ENCODE data around the gene DNAJC6.
"Not testable (repeated sequence)": the region's sequence is repeated elsewhere in the genome, so short reads cannot be mapped to it uniquely, and the experiment has no call there.

DNAJC6 gene

DNA sequence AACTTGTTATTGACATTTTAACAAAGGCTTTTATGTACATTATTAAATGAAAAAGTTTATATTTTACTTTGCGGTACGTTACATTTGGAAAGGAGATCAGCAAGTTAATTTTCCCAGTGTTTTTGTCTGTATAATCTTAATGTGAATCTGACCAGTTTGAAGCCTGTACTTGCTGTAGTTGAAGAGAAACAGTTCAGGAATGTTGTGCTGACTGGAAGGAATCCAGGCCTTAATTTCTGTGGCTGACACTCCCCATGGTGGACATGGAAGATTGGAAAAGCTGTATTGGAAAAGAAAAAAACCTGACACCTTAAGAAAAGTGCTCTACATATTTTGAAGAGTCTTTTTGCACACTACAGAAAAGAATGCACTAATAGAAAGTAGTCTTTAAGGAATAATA is 126.6 kb downstream of the DNAJC6 start:
- DNase-seq: no peak

GRCh38 chr1:65437616-65438015 is 128.3 kb downstream of the DNAJC6 start:
- DNase-seq: no peak

DNA sequence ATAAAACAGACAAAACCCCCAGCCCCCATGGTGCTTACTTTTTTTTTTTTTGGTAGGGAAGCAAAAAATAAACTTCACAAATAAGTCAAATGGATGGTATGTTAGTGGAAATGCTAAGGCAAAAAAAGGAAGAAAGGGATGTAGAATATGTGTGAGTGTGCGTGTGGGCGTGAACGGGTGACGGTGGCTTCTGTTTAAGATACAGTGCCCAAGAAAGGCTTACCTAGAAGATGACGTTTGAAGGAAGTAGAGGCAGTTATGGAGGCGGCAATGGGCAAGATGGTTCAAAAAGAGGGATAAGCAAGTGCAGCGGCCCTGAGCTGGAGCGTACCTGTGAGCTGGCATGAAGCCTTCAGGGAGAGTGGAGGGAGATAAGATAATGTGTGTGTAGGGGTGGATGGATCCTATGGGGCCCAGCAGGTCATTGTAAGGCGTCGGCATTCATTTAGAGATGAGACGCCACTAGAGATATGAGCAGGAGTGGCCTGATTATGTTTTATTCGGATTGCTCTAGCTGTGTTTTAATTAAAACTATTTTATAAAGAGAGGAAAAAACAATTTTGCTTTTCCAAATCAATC is 131.1 kb downstream of the DNAJC6 start:
- no peak for DNase-seq

- no peak for DNase-seq
Measured at GRCh38 chr1:65440915-65441314, 131.6 kb downstream of the DNAJC6 start.

DNA sequence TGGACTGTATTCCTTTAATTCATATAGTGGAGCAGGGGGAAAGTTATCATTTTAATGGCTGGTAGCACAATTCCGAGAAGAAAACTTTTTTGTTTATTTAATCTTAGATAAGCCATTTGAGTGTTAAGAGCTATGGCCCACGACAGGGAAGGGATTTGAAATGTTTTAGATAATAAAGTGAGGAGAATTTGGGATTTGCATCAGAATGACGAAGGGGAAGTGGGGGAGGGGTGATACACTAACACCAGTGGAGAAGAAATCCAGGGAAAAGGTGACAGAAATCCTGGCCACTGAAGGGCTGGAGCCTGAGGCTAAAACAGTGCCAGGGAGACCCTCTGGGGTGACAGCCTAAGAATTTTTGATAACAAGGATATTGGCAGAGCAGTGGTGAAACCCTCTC is 132.1 kb downstream of the DNAJC6 start:
- DNase-seq: no peak

- no peak for DNase-seq
Measured at GRCh38 chr1:65442442-65442841, 133.1 kb downstream of the DNAJC6 start.

- no peak for DNase-seq
Measured at GRCh38 chr1:65443647-65444046, 134.3 kb downstream of the DNAJC6 start.

DNA sequence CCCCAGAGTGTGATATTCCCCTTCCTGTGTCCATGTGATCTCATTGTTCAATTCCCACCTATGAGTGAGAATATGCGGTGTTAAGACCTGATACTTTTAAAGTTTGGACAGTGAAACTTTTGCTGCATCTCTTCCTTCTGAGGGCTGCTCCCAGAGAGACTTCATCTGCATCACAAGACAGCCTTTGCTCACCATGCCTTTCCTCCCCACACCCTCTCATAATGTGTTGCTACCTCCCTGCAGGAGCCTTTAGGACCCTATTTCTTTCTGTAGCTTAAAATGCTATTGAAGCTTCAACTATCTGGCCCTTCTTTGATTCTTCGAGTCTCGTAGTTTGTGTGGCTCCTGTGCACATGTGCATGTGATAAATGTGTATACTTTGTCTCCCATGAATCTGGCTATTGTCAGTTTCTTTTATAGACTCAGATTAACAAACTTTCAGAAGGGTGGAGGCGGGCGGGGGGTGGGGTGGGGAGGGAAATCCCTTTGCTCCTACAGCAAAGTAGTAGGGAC is 134.8 kb downstream of the DNAJC6 start:
- DNase-seq: no peak

- no peak for DNase-seq
Measured at GRCh38 chr1:65445837-65446236, 136.5 kb downstream of the DNAJC6 start.

DNA sequence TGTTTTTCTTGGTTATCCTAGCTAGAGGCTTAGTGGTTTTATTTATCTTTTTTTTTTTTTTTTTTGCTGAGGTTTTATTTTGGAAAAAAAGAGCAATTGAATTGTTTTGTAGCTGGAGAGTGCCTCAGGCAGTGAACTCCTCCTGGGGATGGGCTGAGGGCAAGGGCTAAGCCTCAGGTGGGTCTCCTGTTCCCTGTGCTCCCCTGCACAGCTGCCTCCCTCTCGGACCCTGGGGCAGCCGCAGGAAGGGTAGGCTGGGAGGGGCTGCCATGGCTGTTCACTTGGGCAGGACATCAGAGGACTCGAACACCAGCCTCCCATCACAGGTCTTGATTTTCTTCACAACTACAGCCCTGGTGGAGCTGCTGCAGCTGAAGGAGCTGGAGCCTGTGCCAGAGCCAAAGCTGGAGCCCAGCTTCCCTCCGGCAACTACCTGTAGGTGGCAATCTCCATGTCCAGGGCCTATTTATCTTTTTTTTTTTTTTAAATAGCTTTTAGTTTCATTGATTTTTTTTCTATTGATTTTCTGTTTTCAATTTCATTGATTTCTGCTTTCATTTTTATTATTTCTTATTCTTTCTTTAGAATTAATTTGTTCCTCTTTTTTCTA is 140.0 kb downstream of the DNAJC6 start:
- no peak for DNase-seq

- DNase-seq: not testable (repeated sequence)
Measured at GRCh38 chr1:65455678-65456077, 146.3 kb downstream of the DNAJC6 start.

DNA sequence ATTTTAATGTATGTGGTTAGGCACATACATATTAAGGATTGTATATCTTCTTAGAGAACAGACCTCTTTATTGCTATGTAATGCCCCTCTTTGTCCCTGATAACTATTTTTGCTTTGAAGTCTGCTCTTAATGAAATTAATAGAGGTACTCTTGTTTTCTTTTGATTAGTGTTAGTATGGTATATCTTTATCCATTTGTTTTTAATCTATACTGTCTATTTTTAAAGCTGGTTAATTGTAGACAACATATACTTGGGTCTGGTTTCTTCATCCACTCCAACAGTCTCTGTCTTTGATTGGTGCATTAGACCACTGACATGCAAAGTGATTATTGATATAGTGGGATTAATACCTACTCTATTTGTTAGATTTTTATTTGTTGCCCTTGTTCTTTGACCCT is 147.1 kb downstream of the DNAJC6 start:
- no peak for DNase-seq

DNA sequence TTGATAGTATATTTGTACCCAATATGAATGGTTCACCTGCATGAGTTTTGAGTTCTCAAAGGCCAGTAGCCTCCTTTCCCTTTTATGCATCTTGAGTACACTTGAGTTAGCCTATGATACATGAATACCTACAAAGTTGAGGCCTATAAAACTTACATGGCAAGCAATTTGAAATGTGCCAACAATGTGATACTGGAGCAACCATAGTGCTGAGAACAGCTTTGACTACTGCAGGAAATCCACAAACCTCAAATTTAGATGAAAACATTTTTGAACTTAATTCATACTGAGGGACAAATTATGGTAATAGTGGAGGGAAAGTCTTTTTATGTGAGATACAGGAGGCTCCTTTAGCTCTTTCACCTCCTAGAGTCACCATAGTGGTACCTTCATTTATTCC is 148.5 kb downstream of the DNAJC6 start:
- no peak for DNase-seq

GRCh38 chr1:65458730-65459396 is 149.5 kb downstream of the DNAJC6 start:
- no peak for DNase-seq

DNA sequence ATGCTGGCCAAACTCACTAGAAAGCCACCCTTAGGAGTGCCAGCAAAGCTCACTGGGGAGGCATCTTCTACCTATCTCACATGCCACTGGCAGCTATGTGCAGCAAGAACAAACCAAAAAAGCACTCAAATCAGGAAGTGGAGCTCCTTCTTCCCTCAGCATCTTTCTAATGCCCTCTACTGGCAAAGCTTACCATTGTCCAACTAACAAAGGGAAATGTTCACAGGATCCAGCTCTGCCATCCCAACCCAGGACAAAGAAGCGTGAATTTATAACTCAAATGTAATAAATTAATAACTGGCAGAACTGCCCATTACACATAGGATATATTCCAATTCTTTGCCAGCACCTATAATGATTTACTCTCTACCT is 150.0 kb downstream of the DNAJC6 start:
- DNase-seq: no peak

All from NCI-H526 treated with DMSO at 0.1 percent for 48 hours (cell line).